Keratinocyte (primary cell): ENCODE measurements around the gene TET2. TPM values are rescaled to one million over a fixed set of nuclear protein-coding genes. Genes with fewer than 3 reads are reported as not detected.

Experiments
- DNase-seq: peaks from one replicate; pipeline ENCODE4 v3.0.0-alpha.2; 2011; ENCODE audit warnings: low read depth, missing footprints, low spot score
- FAIRE-seq: peaks from 2 replicates; lab custom pipeline; 2011; peaks lifted over from hg19 to GRCh38; lab: Jason Lieb, UNC
- H2AFZ ChIP-seq: 2 replicates; pipeline ENCODE4 v1.6.0; 2012; ENCODE audit warnings: low read length, control low read depth, inconsistent platforms; ENCODE audit not compliant: control insufficient read depth
- H3K27ac ChIP-seq: 2 replicates; pipeline ENCODE4 v1.5.1; 2011; ENCODE audit warnings: low read length; ENCODE audit not compliant: control insufficient read depth, insufficient read depth
- H3K27me3 ChIP-seq: 3 replicates; pipeline ENCODE4 v1.6.0; 2011; ENCODE audit warnings: low read length; ENCODE audit not compliant: control insufficient read depth, insufficient read depth; ENCODE audit errors: extremely low read depth
- H3K36me3 ChIP-seq, 2 experiments: 2 replicates in 1 of 2; 3 replicates in 1 of 2; pipeline ENCODE4 v1.5.1; 2011; ENCODE audit warnings: low read length in 2 of 2, mild to moderate bottlenecking in 1 of 2; ENCODE audit not compliant: control insufficient read depth in 2 of 2, insufficient read depth in 2 of 2; ENCODE audit errors: extremely low read depth in 1 of 2
- H3K4me1 ChIP-seq: 3 replicates; pipeline ENCODE4 v1.5.1; 2011; ENCODE audit warnings: low read length; ENCODE audit not compliant: control insufficient read depth, insufficient read depth; ENCODE audit errors: extremely low read depth
- H3K4me2 ChIP-seq: 3 replicates; pipeline ENCODE4 v1.6.0; 2011; ENCODE audit warnings: low read depth, low read length; ENCODE audit not compliant: control insufficient read depth, insufficient read depth; ENCODE audit errors: extremely low read depth
- H3K4me3 ChIP-seq, 3 experiments: fragments of 200-600 bp in 1 of 3; sonication (generic) in 1 of 3; 2 replicates in 2 of 3; 3 replicates in 1 of 3; pipeline ENCODE4 v1.5.1; 2011 to 2016; ENCODE audit warnings: low read length in 3 of 3, mild to moderate bottlenecking in 3 of 3, control low read depth in 2 of 3, inconsistent platforms in 1 of 3, low read depth in 1 of 3, mixed read lengths in 1 of 3, mixed run types in 1 of 3, moderate library complexity in 1 of 3; ENCODE audit not compliant: control insufficient read depth in 2 of 3, insufficient read depth in 2 of 3; ENCODE audit errors: extremely low read depth in 1 of 3
- H3K79me2 ChIP-seq: 2 replicates; pipeline ENCODE4 v1.6.0; 2012; ENCODE audit warnings: low read length; ENCODE audit not compliant: control insufficient read depth, insufficient read depth
- H3K9ac ChIP-seq: 3 replicates; pipeline ENCODE4 v1.6.0; 2011; ENCODE audit warnings: low read length; ENCODE audit not compliant: control insufficient read depth, insufficient read depth; ENCODE audit errors: extremely low read depth
- H3K9me1 ChIP-seq: 3 replicates; pipeline ENCODE4 v1.6.0; 2011; ENCODE audit warnings: low read length; ENCODE audit not compliant: control insufficient read depth, insufficient read depth; ENCODE audit errors: extremely low read depth
- H3K9me3 ChIP-seq: 2 replicates; pipeline ENCODE4 v1.5.1; 2012; ENCODE audit warnings: low read depth, low read length; ENCODE audit not compliant: control insufficient read depth
- H4K20me1 ChIP-seq: 3 replicates; pipeline ENCODE4 v1.6.0; 2011; ENCODE audit warnings: low read length; ENCODE audit not compliant: control insufficient read depth, insufficient read depth; ENCODE audit errors: extremely low read depth
- CTCF ChIP-seq, 3 experiments: IDR thresholded peaks in 1 of 3; conservative IDR thresholded peaks in 1 of 3; optimal IDR thresholded peaks in 1 of 3; 2 replicates in 2 of 3; 3 replicates in 1 of 3; pipeline versions ENCODE3 to v1.5.1; 2011; ENCODE audit warnings: low read length in 3 of 3, mild to moderate bottlenecking in 3 of 3, moderate library complexity in 2 of 3, control low read depth in 1 of 3, inconsistent platforms in 1 of 3; ENCODE audit not compliant: insufficient read depth in 2 of 3; ENCODE audit errors: extremely low read depth in 1 of 3
- EZH2 ChIP-seq: IDR thresholded peaks from one replicate; pipeline ENCODE4 v1.6.1; 2012; ENCODE audit warnings: inconsistent platforms, mild to moderate bottlenecking, low read length, moderate library complexity
- dilution Hi-C: fragments of 300-500 bp; cut with MboI; formaldehyde crosslinking; loops from one replicate; pipeline ENCODE4 v1.7.0; 2020; ENCODE audit warnings: low sequenced_read_pairs; ENCODE audit not compliant: extremely low pct_ligation_motif_present
- polyA plus RNA-seq, 5 experiments: library from polyadenylated mRNA; depleted of rRNA in 3 of 5; stranded (reverse) in 3 of 5; stranded (forward) in 1 of 5; unstranded in 1 of 5; fragments of >200 nt; gene quantifications; 1 replicate in 1 of 5; 2 replicates in 3 of 5; 3 replicates in 1 of 5; pipeline versions ENCODE4 v1.2.1 to v1.2.3, GENCODE V29; 2011 to 2012; ENCODE audit warnings: missing spikeins in 2 of 5, low read depth in 1 of 5, low replicate concordance in 1 of 5

Gene TET2
- polyA plus RNA-seq, 1 donor (not counting 4 experiments of a cell fraction or from before 2014, with no cell fraction given), result 9.6 TPM

GRCh38 chr4:105318486-105318885 is 171.8 kb downstream of the TET2 start:
- dilution Hi-C loops, result no loop called here
- no peaks in the 10 kb centered on the region for H4K20me1 ChIP-seq
- DNase-seq (no peak), FAIRE-seq (peak; percentile 49)
- no peak overlapping the region for H3K4me3 ChIP-seq
- H3K79me2 ChIP-seq, result no peaks in the 10 kb centered on the region
- no peak for TF ChIP-seq EZH2
- no peak for TF ChIP-seq CTCF (optimal IDR thresholded peaks at IDR 0.05 in 1 of 3, IDR thresholded peaks at IDR 0.05 in 1 of 3, conservative IDR thresholded peaks at IDR 0.05 in 1 of 3; ENCODE audit: extremely low read depth in 1 of 3, insufficient read depth in 2 of 3, low read length in 3 of 3)
- H3K9me3 ChIP-seq, result no peaks in the 10 kb centered on the region
- H3K4me2 ChIP-seq, result no peak overlapping the region
- no peak overlapping the region for H3K27ac ChIP-seq
- no peaks in the 10 kb centered on the region for H3K4me1 ChIP-seq
- H3K36me3 ChIP-seq, result no peaks in the 10 kb centered on the region
- H3K27me3 ChIP-seq, result no peaks in the 10 kb centered on the region
- no peaks in the 10 kb centered on the region for H3K9me1 ChIP-seq
- no peak overlapping the region for H3K9ac ChIP-seq
- no peak overlapping the region for H2AFZ ChIP-seq

GRCh38 chr4:105327222-105327621 is 180.5 kb downstream of the TET2 start:
- no peak for FAIRE-seq
- Histone ChIP-seq H3K9me3 (no peaks in the 10 kb centered on the region), H4K20me1 (no peaks in the 10 kb centered on the region), H3K4me2 (no peak overlapping the region), H3K9me1 (no peaks in the 10 kb centered on the region), H3K27me3 (no peaks in the 10 kb centered on the region), H2AFZ (no peak overlapping the region), H3K9ac (no peak overlapping the region), H3K4me1 (no peaks in the 10 kb centered on the region), H3K79me2 (no peaks in the 10 kb centered on the region), H3K4me3 (no peak overlapping the region), H3K27ac (no peak overlapping the region), H3K36me3 (no peaks in the 10 kb centered on the region)
- TF ChIP-seq CTCF (optimal IDR thresholded peaks at IDR 0.05 in 1 of 3, IDR thresholded peaks at IDR 0.05 in 1 of 3, conservative IDR thresholded peaks at IDR 0.05 in 1 of 3; ENCODE audit: extremely low read depth in 1 of 3, insufficient read depth in 2 of 3, low read length in 3 of 3) (no peak), EZH2 (no peak)
- DNase-seq, result no peak
- dilution Hi-C loops, result no loop called here
